Fibroblast of the aortic adventitia (primary cell): ENCODE measurements around the gene PEPD. TPM values are rescaled to one million over a fixed set of nuclear protein-coding genes. Genes with fewer than 3 reads are reported as not detected.

Experiments
- DNase-seq: peaks from one replicate; pipeline ENCODE4 v3.0.0-alpha.2; 2010; ENCODE audit warnings: low read depth
- H3K4me3 ChIP-seq: 2 replicates; pipeline ENCODE4 v1.5.1; 2011; ENCODE audit warnings: low read depth, mild to moderate bottlenecking, control low read depth, low read length, moderate library complexity
- total RNA-seq: library from RNA; depleted of rRNA; stranded (reverse); fragments of >200 nt; gene quantifications from 2 replicates; pipeline ENCODE4 v1.2.3, GENCODE V29; 2012; ENCODE audit warnings: low replicate concordance
- TF ChIP-seq, protein P1 (sequence below): IDR thresholded peaks from 2 replicates; pipeline ENCODE4 v1.5.1; 2011; ENCODE audit warnings: mild to moderate bottlenecking, low read length, control low read depth, inconsistent platforms; ENCODE audit not compliant: insufficient read depth

The PEPD gene
- total RNA-seq, 1 donor: 65.0 TPM

DNA sequence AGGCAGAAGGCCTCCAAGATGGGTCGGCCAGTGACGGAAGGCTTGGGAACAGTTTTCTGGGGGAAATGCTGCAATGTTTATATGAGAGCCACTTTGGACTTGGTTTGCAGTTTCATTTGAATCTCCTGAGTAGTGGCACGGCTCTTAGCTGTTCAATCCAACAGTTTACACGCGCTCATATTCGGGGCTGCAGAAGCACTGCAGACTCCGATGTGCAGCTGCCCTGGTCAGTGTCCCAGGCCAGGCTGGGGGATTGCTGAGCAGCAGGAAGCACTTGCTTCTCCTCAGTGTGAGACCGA, 116.4 kb downstream of the PEPD start:
- TF ChIP-seq, protein P1, sequence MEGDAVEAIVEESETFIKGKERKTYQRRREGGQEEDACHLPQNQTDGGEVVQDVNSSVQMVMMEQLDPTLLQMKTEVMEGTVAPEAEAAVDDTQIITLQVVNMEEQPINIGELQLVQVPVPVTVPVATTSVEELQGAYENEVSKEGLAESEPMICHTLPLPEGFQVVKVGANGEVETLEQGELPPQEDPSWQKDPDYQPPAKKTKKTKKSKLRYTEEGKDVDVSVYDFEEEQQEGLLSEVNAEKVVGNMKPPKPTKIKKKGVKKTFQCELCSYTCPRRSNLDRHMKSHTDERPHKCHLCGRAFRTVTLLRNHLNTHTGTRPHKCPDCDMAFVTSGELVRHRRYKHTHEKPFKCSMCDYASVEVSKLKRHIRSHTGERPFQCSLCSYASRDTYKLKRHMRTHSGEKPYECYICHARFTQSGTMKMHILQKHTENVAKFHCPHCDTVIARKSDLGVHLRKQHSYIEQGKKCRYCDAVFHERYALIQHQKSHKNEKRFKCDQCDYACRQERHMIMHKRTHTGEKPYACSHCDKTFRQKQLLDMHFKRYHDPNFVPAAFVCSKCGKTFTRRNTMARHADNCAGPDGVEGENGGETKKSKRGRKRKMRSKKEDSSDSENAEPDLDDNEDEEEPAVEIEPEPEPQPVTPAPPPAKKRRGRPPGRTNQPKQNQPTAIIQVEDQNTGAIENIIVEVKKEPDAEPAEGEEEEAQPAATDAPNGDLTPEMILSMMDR: no peak
- DNase-seq: no peak
- H3K4me3 ChIP-seq: no peak overlapping the region

DNA sequence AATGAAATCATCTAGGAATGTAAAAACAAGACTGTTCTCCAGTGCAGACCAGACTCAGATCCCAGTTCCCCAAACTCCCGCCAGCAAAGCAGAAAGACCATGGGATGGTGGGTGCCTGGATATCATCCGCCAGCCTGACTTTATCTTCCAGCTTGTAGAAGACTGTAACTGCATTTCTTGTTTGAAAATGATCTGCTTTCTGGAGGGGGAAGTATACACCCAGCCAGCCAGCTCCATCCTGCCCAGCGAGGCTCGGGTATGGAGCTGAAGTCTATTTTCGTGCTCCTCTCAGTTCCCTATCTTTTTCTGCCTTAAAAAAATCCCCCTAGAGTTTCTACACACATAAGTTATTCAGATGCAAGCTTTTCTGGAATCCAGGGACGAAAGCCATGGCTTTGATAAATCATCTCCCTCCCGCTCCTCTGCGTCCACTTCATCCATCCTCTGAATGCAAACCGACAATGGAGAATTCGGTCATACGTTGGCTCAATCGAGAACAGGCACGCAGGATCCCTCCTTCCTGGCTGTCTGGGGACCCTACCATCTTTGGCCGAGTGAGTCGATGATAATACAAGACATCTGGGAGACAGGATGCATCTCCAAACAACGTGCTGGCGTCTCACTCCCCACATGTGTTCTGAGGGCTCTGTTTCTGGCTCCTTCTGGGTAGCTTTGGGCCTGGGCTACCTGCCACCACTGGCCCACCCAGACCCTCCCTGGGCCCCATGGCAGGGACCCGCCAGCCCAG, 116.9 kb downstream of the PEPD start:
- no peak overlapping the region for H3K4me3 ChIP-seq
- TF ChIP-seq, protein P1: no peak
- DNase-seq: no peak

DNA sequence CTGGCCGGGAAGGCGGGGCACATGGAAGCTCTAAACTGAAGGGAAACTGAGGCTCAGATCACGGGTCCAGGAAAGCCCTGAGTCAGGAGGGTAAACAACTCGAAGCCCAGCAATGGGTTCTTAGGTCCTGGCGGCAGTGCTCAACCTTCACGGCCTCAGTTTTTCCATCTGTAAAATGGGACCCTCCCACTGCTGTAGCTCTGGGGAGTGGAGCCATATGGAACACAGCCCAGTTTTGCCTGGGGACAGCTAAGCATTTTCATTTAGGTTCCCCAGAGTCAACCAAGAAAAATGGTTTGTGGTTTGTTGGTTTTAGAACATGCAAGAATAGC, 117.7 kb downstream of the PEPD start:
- DNase-seq: no peak
- TF ChIP-seq, protein P1: no peak
- H3K4me3 ChIP-seq: no peak overlapping the region

DNA sequence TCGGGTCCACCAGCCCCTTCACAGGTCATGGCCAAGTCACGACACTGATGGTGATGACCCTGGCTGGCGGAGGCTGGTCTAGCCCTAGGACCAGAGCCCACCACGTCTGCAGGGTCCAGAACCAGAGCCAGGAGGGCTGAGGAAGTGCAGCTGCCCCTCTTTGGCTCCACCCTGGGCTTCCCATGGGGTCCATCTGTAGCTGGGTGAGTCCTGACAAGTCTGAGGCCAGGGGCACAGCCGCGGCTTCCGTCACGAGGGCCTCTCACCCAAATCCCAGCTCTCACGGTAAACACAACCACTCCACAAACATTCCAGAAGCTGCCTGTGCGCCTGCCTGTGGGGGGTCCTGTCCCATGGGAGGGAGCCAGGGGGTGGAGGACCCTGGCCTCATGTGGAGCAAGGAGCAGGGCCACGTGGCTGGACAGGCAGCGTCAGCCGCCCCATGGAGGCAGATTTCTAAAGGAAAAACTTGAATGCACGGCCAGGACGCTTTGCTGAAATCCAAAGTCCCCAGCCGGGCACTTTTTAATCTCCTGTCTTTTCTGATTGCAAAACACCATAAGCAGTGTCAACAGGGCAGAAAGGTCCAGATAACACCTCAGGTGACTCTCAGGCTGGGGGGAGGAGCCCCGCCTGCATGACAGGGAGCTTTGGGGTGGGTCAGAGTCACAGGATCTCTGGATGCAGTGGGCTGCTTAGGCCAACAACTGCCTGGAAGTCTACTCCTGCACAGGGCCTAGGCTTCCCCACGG, 118.2 kb downstream of the PEPD start:
- no peak for DNase-seq
- no peak overlapping the region for H3K4me3 ChIP-seq
- TF ChIP-seq, protein P1: no peak

DNA sequence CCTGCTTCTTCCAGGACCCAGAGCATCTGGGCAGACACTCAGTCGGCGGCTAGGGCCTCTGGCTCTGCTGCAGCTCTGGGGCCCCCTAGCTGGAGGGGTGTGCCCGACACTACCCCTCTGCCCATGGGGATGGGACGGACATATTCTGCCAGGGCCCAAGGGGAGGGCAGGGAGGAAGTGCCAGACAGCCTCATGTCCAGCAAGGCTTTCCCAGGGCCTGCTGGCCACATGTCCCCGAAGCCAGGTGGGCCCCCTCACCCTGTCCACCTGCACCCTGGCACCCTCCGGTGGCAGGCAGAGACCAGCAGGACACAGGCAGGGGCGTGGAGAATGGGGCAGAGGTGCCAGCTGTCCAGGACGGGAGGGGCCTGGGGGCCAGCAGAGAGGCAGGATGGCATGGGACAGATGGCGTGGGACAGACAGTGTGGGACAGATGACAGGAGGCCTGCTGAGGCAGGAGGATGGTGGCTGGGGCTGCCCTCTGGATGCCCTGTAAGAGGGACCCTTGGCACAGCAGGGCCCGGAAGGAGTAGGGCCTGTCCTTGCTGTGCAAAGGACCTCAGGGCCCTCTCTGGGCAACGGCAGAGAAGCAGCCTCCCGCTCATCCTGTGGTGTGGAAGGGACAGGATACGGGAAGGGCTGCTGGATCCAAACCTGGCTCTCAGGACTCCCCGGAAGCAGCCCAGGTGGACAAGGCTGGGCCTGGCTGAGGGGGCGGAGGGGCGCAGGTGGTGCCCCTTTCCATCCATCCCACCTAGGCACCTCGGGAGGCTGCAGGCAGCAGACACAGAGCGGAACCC, 119.0 kb downstream of the PEPD start:
- DNase-seq: no peak
- TF ChIP-seq, protein P1: no peak
- no peak overlapping the region for H3K4me3 ChIP-seq

DNA sequence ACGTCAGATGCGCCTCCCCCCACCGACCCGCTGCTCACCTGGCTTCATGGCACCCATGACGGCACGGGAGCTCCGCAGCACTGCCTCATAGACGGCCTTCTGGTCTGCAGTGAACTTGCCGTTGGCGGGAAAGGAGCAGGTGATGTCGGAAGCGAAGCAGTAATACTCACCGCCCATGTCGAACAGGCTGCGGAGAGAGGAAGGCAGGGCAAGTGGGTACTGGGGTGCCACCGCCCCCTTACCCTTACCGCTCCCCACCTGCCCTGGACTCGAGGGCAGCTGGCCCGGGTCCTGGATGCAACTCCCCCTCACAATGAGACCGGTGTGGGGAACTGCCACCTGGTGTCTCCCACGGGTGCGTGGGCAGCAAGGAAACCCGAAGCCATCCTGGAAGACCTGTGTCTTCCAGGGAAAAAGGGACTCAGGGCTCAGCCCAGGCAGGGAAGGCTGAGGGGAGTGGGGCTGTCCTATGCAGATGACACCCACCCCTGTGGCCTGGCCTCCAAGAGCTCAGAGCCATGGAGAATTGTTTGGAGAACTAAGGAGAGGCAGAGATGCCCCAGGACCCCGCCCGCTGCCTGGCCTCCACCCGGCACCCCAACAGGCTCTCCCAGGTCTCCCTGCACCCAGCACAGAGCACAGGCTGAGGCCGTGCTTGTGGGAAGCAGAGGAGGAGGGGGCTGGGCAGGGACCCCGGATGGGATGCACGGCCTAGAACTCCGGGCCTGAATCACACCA, 119.7 kb downstream of the PEPD start:
- no peak overlapping the region for H3K4me3 ChIP-seq
- DNase-seq: no peak
- TF ChIP-seq, protein P1: no peak
